Breast epithelium (tissue), 3 donors: Measurements from ENCODE around the gene TMEM43.

Experiments
- CTCF ChIP-seq, 3 donors: fragments of 450-650 bp; IDR thresholded peaks; one replicate each; pipeline ENCODE4 v1.5.1; 2016 to 2017; ENCODE audit warnings: antibody characterized with exemption in 3 of 3, mild to moderate bottlenecking in 3 of 3, moderate library complexity in 3 of 3
- POLR2A ChIP-seq: fragments of 450-650 bp; IDR thresholded peaks from one replicate; pipeline ENCODE4 v1.6.1; 2016; ENCODE audit warnings: antibody characterized with exemption, mild to moderate bottlenecking, moderate library complexity
- POLR2AphosphoS5 ChIP-seq, 3 donors: sonication (generic); formaldehyde crosslinking; IDR thresholded peaks; one replicate each; pipeline ENCODE4 v1.6.1; 2017; ENCODE audit warnings: antibody characterized with exemption in 3 of 3

GRCh38 chr3:14179795-14180194, 54.9 kb downstream of the TMEM43 start:
- TF ChIP-seq CTCF (IDR thresholded peaks at IDR 0.05) (no peak), POLR2A (no peak), POLR2AphosphoS5 (IDR thresholded peaks at IDR 0.05) (no peak)
